ENCODE measurements around the gene SLC25A12. TPM values are rescaled to one million over a fixed set of nuclear protein-coding genes. Genes with fewer than 3 reads are reported as not detected.
"Not testable (repeated sequence)": the region's sequence is repeated elsewhere in the genome, so short reads cannot be mapped to it uniquely, and the experiment has no call there.

The SLC25A12 gene
- total RNA-seq, 1 experiment from 2014 or later, result 17.8 TPM

GRCh38 chr2:171813126-171813525 is 80.9 kb downstream of the SLC25A12 start:
- Mint-ChIP-seq H3K27me3 (ENCODE audit: unreplicated experiment) (no peaks in the 10 kb centered on the region), H3K9me3 (ENCODE audit: low read depth, unreplicated experiment) (no peaks in the 10 kb centered on the region), H3K27ac (ENCODE audit: unreplicated experiment) (no peak overlapping the region), H3K4me3 (ENCODE audit: low read depth, unreplicated experiment) (no peak overlapping the region), H3K36me3 (ENCODE audit: insufficient read depth, unreplicated experiment) (no peaks in the 10 kb centered on the region), H3K4me1 (ENCODE audit: low read depth, unreplicated experiment) (no peaks in the 10 kb centered on the region)
- no peak for DNase-seq
- no TSS peak for BruUV-seq (replicated peaks)
- intact Hi-C loops (cut with micrococcal nuclease; ENCODE audit: unreplicated experiment), result loop anchor here (5.0 kb wide), 1 partner anchor 314 kb away; no protein-coding TSS in a partner anchor
- CTCF ChIA-PET, result interaction anchor here (0.8 kb wide), 1 partner anchor 317 kb away, joined by 9 read pairs; no protein-coding TSS in a partner anchor
- TF ChIP-seq CTCF (IDR thresholded peaks at IDR 0.05; ENCODE audit: unreplicated experiment), result no peak

GRCh38 chr2:171811245-171811628 is 82.8 kb downstream of the SLC25A12 start:
- BruUV-seq (replicated peaks), result no TSS peak
- no peak for DNase-seq
- Mint-ChIP-seq H3K9me3 (ENCODE audit: low read depth, unreplicated experiment) (no peaks in the 10 kb centered on the region), H3K36me3 (ENCODE audit: insufficient read depth, unreplicated experiment) (no peaks in the 10 kb centered on the region), H3K4me3 (ENCODE audit: low read depth, unreplicated experiment) (no peak overlapping the region), H3K27ac (ENCODE audit: unreplicated experiment) (no peak overlapping the region), H3K4me1 (ENCODE audit: low read depth, unreplicated experiment) (no peaks in the 10 kb centered on the region), H3K27me3 (ENCODE audit: unreplicated experiment) (no peaks in the 10 kb centered on the region)
- CTCF ChIA-PET, result interaction anchor here (0.9 kb wide), 1 partner anchor 316 kb away, joined by 3 read pairs; no protein-coding TSS in a partner anchor
- intact Hi-C loops (cut with micrococcal nuclease; ENCODE audit: unreplicated experiment), result loop anchor here (2.0 to 5.0 kb wide), 2 partner anchors 296 to 316 kb away; no protein-coding TSS in a partner anchor
- no peak for TF ChIP-seq CTCF (IDR thresholded peaks at IDR 0.05; ENCODE audit: unreplicated experiment)

- DNase-seq, result no peak
- intact Hi-C loops (cut with micrococcal nuclease; ENCODE audit: unreplicated experiment), result loop anchor here (2.0 to 5.0 kb wide), 2 partner anchors 296 to 317 kb away; no protein-coding TSS in a partner anchor
Measured at GRCh38 chr2:171810422-171811244, 83.4 kb downstream of the SLC25A12 start.

GRCh38 chr2:171808885-171809284 is 85.2 kb downstream of the SLC25A12 start:
- H3K27ac Mint-ChIP-seq (ENCODE audit: unreplicated experiment); intact Hi-C loops (cut with micrococcal nuclease; ENCODE audit: unreplicated experiment); H3K4me3 Mint-ChIP-seq (ENCODE audit: low read depth, unreplicated experiment); H3K36me3 Mint-ChIP-seq (ENCODE audit: insufficient read depth, unreplicated experiment); CTCF ChIA-PET; H3K27me3 Mint-ChIP-seq (ENCODE audit: unreplicated experiment); H3K4me1 Mint-ChIP-seq (ENCODE audit: low read depth, unreplicated experiment); BruUV-seq (replicated peaks); H3K9me3 Mint-ChIP-seq (ENCODE audit: low read depth, unreplicated experiment); DNase-seq: not testable (repeated sequence)

More at GRCh38 chr2:171810422-171811244, 83.4 kb downstream of the SLC25A12 start:
- Mint-ChIP-seq H3K4me1 (ENCODE audit: low read depth, unreplicated experiment) (no peaks in the 10 kb centered on the region), H3K36me3 (ENCODE audit: insufficient read depth, unreplicated experiment) (no peaks in the 10 kb centered on the region), H3K27me3 (ENCODE audit: unreplicated experiment) (no peaks in the 10 kb centered on the region), H3K9me3 (ENCODE audit: low read depth, unreplicated experiment) (no peaks in the 10 kb centered on the region), H3K4me3 (ENCODE audit: low read depth, unreplicated experiment) (no peak overlapping the region), H3K27ac (ENCODE audit: unreplicated experiment) (no peak overlapping the region)
- no TSS peak for BruUV-seq (replicated peaks)
- TF ChIP-seq CTCF (IDR thresholded peaks at IDR 0.05; ENCODE audit: unreplicated experiment), result no peak
- CTCF ChIA-PET, result interaction anchor here (1.2 kb wide), 1 partner anchor 296 kb away, joined by 3 read pairs; no protein-coding TSS in a partner anchor

Measured in Calu3 (cell line).